Caco-2 (cell line): Measurements from ENCODE around the gene GRIK3. TPM values are rescaled to one million over a fixed set of nuclear protein-coding genes. Genes with fewer than 3 reads are reported as not detected.
"Not testable (repeated sequence)": the region's sequence is repeated elsewhere in the genome, so short reads cannot be mapped to it uniquely, and the experiment has no call there.

Source experiments
- BruUV-seq: library from RNA; stranded (reverse); fragments of 400-500 nt; replicated peaks from 2 replicates; lab custom pipeline; 2021; lab: Mats Ljungman, UMichigan
- CTCF ChIA-PET: fragments of 300-600 bp; sonication (Branson Sonifier 250); formaldehyde crosslinking; loops from one replicate; lab custom pipeline; 2022; ENCODE audit warnings: antibody characterized with exemption; lab: Charles Lee
- POLR2A ChIA-PET: fragments of 300-600 bp; sonication (Branson Sonifier 250); formaldehyde crosslinking; loops from one replicate; lab custom pipeline; 2022; ENCODE audit warnings: antibody characterized with exemption; lab: Charles Lee
- DNase-seq, 2 experiments: peaks; one replicate each; pipeline versions ENCODE4 v3.0.0 to v3.0.0-alpha.2; 2020 to 2022
- H3K27me3 ChIP-seq: replicated peaks from 2 replicates; pipeline ENCODE4 v1.6.0; 2011; ENCODE audit warnings: low read length; ENCODE audit not compliant: control insufficient read depth, insufficient read depth
- H3K36me3 ChIP-seq: 2 replicates; pipeline ENCODE4 v1.5.1; 2011; ENCODE audit warnings: low read length; ENCODE audit not compliant: control insufficient read depth, insufficient read depth
- H3K4me1 ChIP-seq: fragments of 250-450 bp; sonication (Bioruptor Pico); 2 replicates; pipeline ENCODE4 v1.5.1; 2020; ENCODE audit warnings: mild to moderate bottlenecking
- H3K4me3 ChIP-seq: 2 replicates; pipeline ENCODE4 v1.5.1; 2011; ENCODE audit warnings: low read depth, mild to moderate bottlenecking, control low read depth, low read length
- H3K9me3 ChIP-seq: fragments of 250-450 bp; sonication (Bioruptor Pico); 2 replicates; pipeline ENCODE4 v1.5.1; 2020; ENCODE audit warnings: mild to moderate bottlenecking, moderate library complexity
- H3K27ac Mint-ChIP-seq: one replicate; pipeline ENCODE4 v1.8.0; 2022; ENCODE audit warnings: mixed read lengths; ENCODE audit not compliant: unreplicated experiment
- H3K27me3 Mint-ChIP-seq: one replicate; pipeline ENCODE4 v1.8.0; 2022; ENCODE audit warnings: mixed read lengths; ENCODE audit not compliant: insufficient read depth, unreplicated experiment
- H3K36me3 Mint-ChIP-seq: one replicate; pipeline ENCODE4 v1.8.0; 2022; ENCODE audit warnings: mild to moderate bottlenecking, mixed read lengths; ENCODE audit not compliant: insufficient read depth, unreplicated experiment
- H3K4me1 Mint-ChIP-seq: one replicate; pipeline ENCODE4 v1.8.0; 2022; ENCODE audit warnings: low read depth, mixed read lengths; ENCODE audit not compliant: unreplicated experiment
- H3K4me3 Mint-ChIP-seq: one replicate; pipeline ENCODE4 v1.8.0; 2022; ENCODE audit warnings: mild to moderate bottlenecking, moderate library complexity, mixed read lengths; ENCODE audit not compliant: unreplicated experiment
- H3K9me3 Mint-ChIP-seq: one replicate; pipeline ENCODE4 v1.8.0; 2022; ENCODE audit warnings: mixed read lengths; ENCODE audit not compliant: unreplicated experiment
- intact Hi-C: fragments of 100-400 bp; cut with micrococcal nuclease; formaldehyde crosslinking; loops from one replicate; pipeline ENCODE4 v1.10.0; 2022; ENCODE audit not compliant: unreplicated experiment
- total RNA-seq: library from RNA; stranded (reverse); gene quantifications from 2 replicates; pipeline ENCODE4 v1.2.3, GENCODE V29; 2022
- TF ChIP-seq, protein P1 (sequence below), 2 experiments: fragments of 200-600 bp in 1 of 2; IDR thresholded peaks; 1 replicate in 1 of 2; 2 replicates in 1 of 2; pipeline versions ENCODE4 v1.5.1 to v1.8.0; 2011 to 2022; ENCODE audit warnings: antibody characterized with exemption in 1 of 2, control low read depth in 1 of 2, inconsistent platforms in 1 of 2, low read depth in 1 of 2, low read length in 1 of 2, mild to moderate bottlenecking in 1 of 2, moderate library complexity in 1 of 2; ENCODE audit not compliant: insufficient read depth in 1 of 2, severe bottlenecking in 1 of 2, unreplicated experiment in 1 of 2

The GRIK3 gene
- total RNA-seq, 1 experiment from 2014 or later = not detected

DNA sequence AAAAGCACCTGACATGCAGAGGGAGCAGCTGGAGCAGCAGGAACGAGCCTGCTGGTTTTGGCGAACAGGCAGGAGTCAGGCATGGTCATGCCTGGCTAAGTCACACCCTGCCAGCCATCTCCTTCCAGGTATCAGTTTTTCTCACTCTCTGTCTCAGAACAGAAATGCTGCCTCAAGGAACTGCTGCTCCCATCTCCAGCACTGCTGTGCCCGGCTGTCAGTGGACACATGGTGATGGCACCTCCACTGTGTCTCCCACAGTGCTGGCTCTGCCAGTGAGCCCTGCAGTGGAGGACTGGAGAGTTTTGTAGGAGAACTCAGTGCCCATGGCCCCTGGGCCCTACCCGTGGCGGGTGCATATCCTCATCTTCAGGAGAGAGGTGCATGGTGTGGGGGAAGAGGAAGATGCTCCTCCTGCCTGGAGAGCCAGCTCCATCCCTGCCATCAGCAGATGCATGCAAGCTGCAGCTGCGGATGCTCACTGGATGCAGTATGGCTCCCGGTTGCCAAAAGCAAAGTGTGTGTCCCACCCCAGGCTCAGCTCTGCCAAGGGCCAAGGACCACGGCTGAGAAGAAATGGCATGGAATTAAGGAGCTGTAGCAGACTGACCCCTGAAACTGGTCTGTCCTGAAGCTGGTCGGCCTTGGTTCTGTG lies 114.7 kb downstream of the GRIK3 start:
- H3K4me1 ChIP-seq = no peaks in the 10 kb centered on the region
- no peaks in the 10 kb centered on the region for H3K4me1 Mint-ChIP-seq
- no TSS peak for BruUV-seq
- no peak overlapping the region for H3K4me3 ChIP-seq
- no peaks in the 10 kb centered on the region for H3K36me3 ChIP-seq
- ChIA-PET CTCF (no interaction called here), POLR2A (no interaction called here)
- TF ChIP-seq, protein P1, sequence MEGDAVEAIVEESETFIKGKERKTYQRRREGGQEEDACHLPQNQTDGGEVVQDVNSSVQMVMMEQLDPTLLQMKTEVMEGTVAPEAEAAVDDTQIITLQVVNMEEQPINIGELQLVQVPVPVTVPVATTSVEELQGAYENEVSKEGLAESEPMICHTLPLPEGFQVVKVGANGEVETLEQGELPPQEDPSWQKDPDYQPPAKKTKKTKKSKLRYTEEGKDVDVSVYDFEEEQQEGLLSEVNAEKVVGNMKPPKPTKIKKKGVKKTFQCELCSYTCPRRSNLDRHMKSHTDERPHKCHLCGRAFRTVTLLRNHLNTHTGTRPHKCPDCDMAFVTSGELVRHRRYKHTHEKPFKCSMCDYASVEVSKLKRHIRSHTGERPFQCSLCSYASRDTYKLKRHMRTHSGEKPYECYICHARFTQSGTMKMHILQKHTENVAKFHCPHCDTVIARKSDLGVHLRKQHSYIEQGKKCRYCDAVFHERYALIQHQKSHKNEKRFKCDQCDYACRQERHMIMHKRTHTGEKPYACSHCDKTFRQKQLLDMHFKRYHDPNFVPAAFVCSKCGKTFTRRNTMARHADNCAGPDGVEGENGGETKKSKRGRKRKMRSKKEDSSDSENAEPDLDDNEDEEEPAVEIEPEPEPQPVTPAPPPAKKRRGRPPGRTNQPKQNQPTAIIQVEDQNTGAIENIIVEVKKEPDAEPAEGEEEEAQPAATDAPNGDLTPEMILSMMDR (IDR thresholded peaks at IDR 0.05; ENCODE audit: insufficient read depth in 1 of 2, low read depth in 1 of 2, low read length in 1 of 2, severe bottlenecking in 1 of 2, unreplicated experiment in 1 of 2) = no peak
- H3K4me3 Mint-ChIP-seq = no peak overlapping the region
- H3K27me3 ChIP-seq = no peaks in the 10 kb centered on the region
- no peaks in the 10 kb centered on the region for H3K9me3 Mint-ChIP-seq
- H3K27ac Mint-ChIP-seq = no peak overlapping the region
- no peaks in the 10 kb centered on the region for H3K36me3 Mint-ChIP-seq
- intact Hi-C loops = no loop called here
- no peak for DNase-seq
- peaks cover 10% of the 10 kb centered on the region for H3K27me3 Mint-ChIP-seq
- H3K9me3 ChIP-seq = no peaks in the 10 kb centered on the region

DNA sequence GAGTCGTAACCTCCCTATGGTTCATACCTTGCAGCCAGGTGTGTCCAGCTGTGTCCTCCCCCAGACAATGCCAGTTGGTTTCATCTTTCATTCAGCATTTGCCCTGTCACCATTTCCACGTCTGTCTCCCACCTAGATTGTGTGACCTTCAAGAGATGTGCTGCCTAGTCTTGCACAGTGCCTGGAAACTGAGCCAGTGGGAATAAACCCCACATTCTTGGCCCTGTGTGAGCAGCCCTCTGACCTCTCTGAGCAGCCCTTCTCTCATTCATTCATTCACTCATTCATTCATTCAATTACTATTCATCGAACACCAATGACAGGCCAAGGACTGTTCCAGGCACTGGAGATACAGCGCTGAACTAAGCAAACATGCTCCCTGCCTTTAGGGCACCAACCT lies 115.7 kb downstream of the GRIK3 start:
- Histone ChIP-seq H3K9me3 (no peaks in the 10 kb centered on the region), H3K4me3 (no peak overlapping the region), H3K36me3 (no peaks in the 10 kb centered on the region), H3K27me3 (no peaks in the 10 kb centered on the region), H3K4me1 (no peaks in the 10 kb centered on the region)
- H3K27ac Mint-ChIP-seq = no peak overlapping the region
- intact Hi-C loops = no loop called here
- H3K4me3 Mint-ChIP-seq = no peak overlapping the region
- POLR2A ChIA-PET = no interaction called here
- H3K36me3 Mint-ChIP-seq = no peaks in the 10 kb centered on the region
- BruUV-seq = no TSS peak
- H3K27me3 Mint-ChIP-seq = peaks cover 13% of the 10 kb centered on the region
- TF ChIP-seq, protein P1 (IDR thresholded peaks at IDR 0.05; ENCODE audit: insufficient read depth in 1 of 2, low read depth in 1 of 2, low read length in 1 of 2, severe bottlenecking in 1 of 2, unreplicated experiment in 1 of 2) = no peak
- DNase-seq = no peak
- H3K4me1 Mint-ChIP-seq = no peaks in the 10 kb centered on the region
- no peaks in the 10 kb centered on the region for H3K9me3 Mint-ChIP-seq
- CTCF ChIA-PET = no interaction called here

DNA sequence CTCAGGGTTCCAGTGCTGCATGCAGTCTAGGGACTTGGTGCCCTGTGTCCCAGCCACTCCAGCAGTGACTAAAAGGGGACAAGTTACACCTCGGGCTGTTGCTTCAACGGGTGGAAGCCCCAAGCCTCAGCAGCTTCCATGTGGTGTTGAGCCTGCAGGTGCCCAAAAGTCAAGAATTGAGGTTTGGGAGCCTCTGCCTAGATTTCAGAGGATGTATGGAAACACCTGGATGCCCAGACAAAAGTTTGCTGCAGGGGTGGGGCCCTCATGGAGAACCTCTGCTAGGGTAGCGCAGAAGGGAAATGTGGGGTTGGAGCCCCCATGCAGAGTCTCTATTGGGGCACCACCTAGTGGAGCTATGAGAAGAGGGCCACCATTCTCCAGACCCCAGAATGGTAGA lies 117.8 kb downstream of the GRIK3 start:
- intact Hi-C loops, CTCF ChIA-PET, H3K4me1 Mint-ChIP-seq, H3K36me3 ChIP-seq, H3K4me3 ChIP-seq, H3K27me3 ChIP-seq, H3K9me3 ChIP-seq, H3K27ac Mint-ChIP-seq, H3K36me3 Mint-ChIP-seq, POLR2A ChIA-PET, DNase-seq, H3K4me3 Mint-ChIP-seq, BruUV-seq, H3K4me1 ChIP-seq, H3K9me3 Mint-ChIP-seq: not testable (repeated sequence)
- H3K27me3 Mint-ChIP-seq = peaks cover 27% of the 10 kb centered on the region
